ENCODE data around the gene CSH2. TPM values are rescaled to one million over a fixed set of nuclear protein-coding genes. Genes with fewer than 3 reads are reported as not detected.

The CSH2 gene
- total RNA-seq, 4 donors from 2014 or later, result not detected

DNA sequence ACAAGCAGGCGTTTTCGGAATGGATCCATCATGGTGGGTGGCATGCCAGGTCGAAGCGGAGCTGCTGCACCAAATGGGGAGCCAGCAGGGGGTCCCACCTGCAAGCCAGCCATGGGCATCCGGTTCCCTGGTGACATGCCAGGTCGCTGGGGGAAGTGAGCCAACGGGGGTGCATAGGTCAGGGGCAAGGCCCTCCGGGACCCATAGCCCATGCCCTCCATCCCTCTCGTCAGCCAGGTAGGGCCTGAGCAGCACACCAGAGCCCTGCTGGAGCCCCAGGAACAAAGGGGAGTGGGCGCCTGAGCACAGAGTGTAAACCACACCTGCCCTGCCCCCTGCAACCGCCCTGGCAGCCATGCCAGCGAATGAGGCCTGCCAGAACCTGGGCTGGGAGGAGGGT lies 36.0 kb downstream of the CSH2 start:
- Histone ChIP-seq H3K9me3 (no peaks in the 10 kb centered on the region), H3K27me3 (peaks cover 0 to under 1% of the 10 kb centered on the region in 2 donors), H3K4me3 (no peak overlapping the region), H3K4me1 (peaks cover 14 to 20% of the 10 kb centered on the region in 2 donors), H3K27ac (peak overlapping the region; percentile 86 to 95), H3K36me3 (no peaks in the 10 kb centered on the region)
- TF ChIP-seq, protein P1, sequence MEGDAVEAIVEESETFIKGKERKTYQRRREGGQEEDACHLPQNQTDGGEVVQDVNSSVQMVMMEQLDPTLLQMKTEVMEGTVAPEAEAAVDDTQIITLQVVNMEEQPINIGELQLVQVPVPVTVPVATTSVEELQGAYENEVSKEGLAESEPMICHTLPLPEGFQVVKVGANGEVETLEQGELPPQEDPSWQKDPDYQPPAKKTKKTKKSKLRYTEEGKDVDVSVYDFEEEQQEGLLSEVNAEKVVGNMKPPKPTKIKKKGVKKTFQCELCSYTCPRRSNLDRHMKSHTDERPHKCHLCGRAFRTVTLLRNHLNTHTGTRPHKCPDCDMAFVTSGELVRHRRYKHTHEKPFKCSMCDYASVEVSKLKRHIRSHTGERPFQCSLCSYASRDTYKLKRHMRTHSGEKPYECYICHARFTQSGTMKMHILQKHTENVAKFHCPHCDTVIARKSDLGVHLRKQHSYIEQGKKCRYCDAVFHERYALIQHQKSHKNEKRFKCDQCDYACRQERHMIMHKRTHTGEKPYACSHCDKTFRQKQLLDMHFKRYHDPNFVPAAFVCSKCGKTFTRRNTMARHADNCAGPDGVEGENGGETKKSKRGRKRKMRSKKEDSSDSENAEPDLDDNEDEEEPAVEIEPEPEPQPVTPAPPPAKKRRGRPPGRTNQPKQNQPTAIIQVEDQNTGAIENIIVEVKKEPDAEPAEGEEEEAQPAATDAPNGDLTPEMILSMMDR (IDR thresholded peaks at IDR 0.05), result no peak
- no peak for TF ChIP-seq POLR2A (IDR thresholded peaks at IDR 0.05)
- intact Hi-C loops (cut with DNase I; ENCODE audit: low total_unique reads), result no loop called here
- DNase-seq, result no peak

DNA sequence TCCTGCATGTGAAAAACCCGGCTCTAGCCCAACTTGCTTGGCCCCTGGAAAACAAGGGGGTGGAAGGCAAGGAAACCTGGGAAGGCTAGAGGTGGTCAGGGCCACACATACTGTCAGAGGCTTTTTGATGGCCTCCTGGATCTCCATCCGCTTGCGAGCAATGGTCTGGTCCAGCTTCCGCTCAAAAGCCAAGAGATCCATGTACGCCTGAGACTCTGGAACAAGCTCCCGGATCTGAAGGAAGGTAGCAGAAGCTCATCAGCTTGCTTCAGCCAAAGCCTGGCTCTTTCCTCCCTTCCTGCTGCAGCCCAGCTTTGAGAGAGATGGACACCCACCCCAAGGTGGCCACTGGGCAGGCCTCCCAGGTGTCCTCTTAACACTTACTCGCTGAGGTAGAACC lies 36.7 kb downstream of the CSH2 start:
- H3K9me3 ChIP-seq, result no peaks in the 10 kb centered on the region
- no peak overlapping the region for H3K4me3 ChIP-seq
- intact Hi-C loops (cut with DNase I; ENCODE audit: low total_unique reads), result no loop called here
- H3K27ac ChIP-seq, result peak overlapping the region in 1 of 2 donors; percentile 86
- H3K4me1 ChIP-seq, result peaks cover 14 to 20% of the 10 kb centered on the region in 2 donors
- H3K36me3 ChIP-seq, result no peaks in the 10 kb centered on the region
- no peak for DNase-seq
- H3K27me3 ChIP-seq, result no peaks in the 10 kb centered on the region
- no peak for TF ChIP-seq POLR2A (IDR thresholded peaks at IDR 0.05)

DNA sequence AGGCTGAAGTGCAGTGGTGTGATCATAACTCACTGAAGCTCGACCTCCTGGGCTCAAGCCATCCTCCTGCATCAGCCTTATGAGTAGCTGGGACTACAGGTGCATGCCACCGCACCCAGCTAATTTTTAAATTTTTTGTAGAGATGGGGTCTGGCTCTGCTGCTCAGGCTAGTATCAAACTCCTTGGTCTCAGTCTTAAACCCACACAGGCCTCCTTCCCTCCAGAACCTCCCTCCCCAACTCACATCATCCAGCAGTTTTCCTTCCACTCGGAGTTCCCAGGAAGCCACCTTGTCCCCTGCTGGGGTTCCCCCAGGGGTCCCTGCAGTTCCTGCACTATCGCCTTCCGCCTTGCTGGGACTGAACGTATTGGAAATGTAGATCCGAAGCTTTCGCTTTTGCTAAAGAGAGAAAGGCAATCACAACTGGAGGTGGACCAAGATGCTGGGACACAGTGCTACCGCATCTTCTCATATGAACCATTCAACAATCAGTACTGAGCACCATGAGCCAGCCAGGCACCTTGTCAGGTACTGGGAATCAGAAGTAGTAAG lies 38.2 kb downstream of the CSH2 start:
- no peaks in the 10 kb centered on the region for H3K27me3 ChIP-seq
- no peaks in the 10 kb centered on the region for H3K36me3 ChIP-seq
- no peak overlapping the region for H3K27ac ChIP-seq
- DNase-seq, result no peak
- intact Hi-C loops (cut with DNase I; ENCODE audit: low total_unique reads), result no loop called here
- H3K9me3 ChIP-seq, result no peaks in the 10 kb centered on the region
- peaks cover 7 to 15% of the 10 kb centered on the region in 2 donors for H3K4me1 ChIP-seq
- H3K4me3 ChIP-seq, result no peak overlapping the region
- TF ChIP-seq, protein P1 (IDR thresholded peaks at IDR 0.05), result no peak
- TF ChIP-seq POLR2A (IDR thresholded peaks at IDR 0.05), result no peak

DNA sequence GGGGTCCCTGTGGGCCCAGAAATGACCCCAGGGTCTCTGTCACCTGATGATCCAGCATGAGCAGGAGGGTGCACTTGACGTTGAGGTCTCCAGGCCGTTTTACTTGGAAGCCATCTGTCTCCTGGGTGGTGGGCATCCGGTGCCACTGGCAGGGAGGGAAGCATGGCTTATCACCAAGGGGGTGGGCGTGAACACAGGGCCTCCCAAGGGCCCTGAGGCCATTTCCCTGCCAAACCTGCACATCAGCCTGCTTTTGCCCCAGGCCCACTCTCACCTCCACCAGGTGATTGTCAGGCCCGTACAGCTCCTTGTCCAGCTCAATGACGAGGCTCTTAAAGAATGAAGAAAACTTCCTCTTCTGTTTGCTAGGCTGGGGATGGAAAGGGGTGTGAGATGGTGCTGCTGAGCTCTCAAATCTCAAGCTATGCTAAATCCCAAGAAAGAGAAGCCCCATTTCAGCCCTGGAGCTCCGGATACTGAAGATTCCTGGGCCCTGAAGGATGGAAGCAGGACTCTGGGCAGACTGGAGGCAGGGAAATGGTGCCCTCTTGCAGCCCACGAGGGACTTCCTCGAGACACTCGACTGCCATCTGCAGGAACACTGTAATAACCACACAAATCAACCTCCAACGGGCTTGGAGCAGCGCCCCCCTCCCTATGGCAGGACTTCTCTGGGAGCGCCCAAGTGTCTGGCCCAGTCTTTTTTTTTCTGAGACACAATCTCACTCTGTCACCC lies 38.9 kb downstream of the CSH2 start:
- DNase-seq, result no peak
- H3K4me3 ChIP-seq, result no peak overlapping the region
- no peaks in the 10 kb centered on the region for H3K9me3 ChIP-seq
- intact Hi-C loops (cut with DNase I; ENCODE audit: low total_unique reads), result no loop called here
- TF ChIP-seq, protein P1 (IDR thresholded peaks at IDR 0.05), result no peak
- TF ChIP-seq POLR2A (IDR thresholded peaks at IDR 0.05), result no peak
- no peaks in the 10 kb centered on the region for H3K36me3 ChIP-seq
- H3K27ac ChIP-seq, result no peak overlapping the region
- H3K4me1 ChIP-seq, result peaks cover 7 to 15% of the 10 kb centered on the region in 2 donors
- H3K27me3 ChIP-seq, result no peaks in the 10 kb centered on the region

DNA sequence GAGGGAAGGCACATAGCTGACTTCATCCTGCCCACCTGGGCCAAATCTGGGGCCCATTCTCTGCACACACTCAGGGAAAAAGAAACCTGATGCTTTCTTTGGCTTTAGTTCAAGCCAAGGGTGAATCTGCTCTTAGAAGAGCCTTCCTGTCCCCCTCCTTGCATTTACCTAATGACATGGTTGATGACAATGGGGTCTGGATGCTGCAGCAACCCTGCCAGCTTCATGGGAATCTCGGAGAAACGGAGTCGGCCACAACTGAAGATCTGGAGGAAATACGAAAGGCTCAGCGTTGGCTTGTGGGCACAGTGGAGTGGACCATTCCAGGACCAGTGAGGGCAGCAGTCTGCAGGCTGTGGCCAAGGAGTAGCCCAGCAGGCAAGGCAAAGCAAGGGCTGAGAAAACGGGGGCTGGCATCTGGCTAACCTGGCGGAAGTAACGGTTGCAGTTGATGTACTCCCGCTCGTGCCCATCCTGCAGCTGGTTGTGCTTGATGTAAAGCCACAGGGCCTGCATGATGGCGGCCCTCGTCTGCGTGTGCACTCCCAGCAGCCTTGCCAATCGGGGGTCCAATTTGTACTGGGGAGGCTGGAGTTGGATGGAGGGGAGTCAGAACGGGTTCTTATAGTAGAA lies 39.6 kb downstream of the CSH2 start:
- Histone ChIP-seq H3K4me1 (peaks cover 4 to 18% of the 10 kb centered on the region in 2 donors), H3K9me3 (no peaks in the 10 kb centered on the region), H3K4me3 (no peak overlapping the region), H3K27me3 (no peaks in the 10 kb centered on the region), H3K27ac (no peak overlapping the region), H3K36me3 (no peaks in the 10 kb centered on the region)
- TF ChIP-seq POLR2A (IDR thresholded peaks at IDR 0.05), result no peak
- TF ChIP-seq, protein P1 (IDR thresholded peaks at IDR 0.05), result no peak
- intact Hi-C loops (cut with DNase I; ENCODE audit: low total_unique reads), result no loop called here
- no peak for DNase-seq
